ENCODE data around the gene TNC. TPM values are rescaled to one million over a fixed set of nuclear protein-coding genes. Genes with fewer than 3 reads are reported as not detected.

TNC gene
- total RNA-seq, 2 donors from 2014 or later: 4.3 to 54.5 TPM

DNA sequence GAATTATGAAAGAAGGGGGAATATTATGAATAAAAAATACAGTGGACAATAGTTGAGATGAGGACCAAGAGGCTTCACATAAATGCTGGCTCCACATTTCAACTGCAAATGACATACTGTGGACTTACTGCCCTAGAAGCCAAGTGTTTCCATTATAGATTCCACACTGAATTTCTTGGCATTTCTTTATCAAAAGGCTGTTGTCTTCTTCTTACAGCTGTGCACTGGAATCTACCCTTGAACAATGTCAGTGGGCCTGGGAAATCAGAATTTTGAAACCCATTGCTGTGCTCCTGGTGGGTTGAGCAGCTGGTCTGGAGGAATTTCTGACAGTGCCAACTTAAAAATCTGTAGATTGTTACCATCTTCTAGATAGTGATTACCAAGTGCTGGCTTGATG, 49.9 kb downstream of the TNC start:
- ATAC-seq (no peak), DNase-seq (no peak)
- intact Hi-C loops (cut with DNase I): no loop called here

GRCh38 chr9:115063058-115063845, 54.7 kb downstream of the TNC start:
- ATAC-seq (peak in 1 of 2 donors; percentile 44), DNase-seq (no peak)
- intact Hi-C loops (cut with DNase I): no loop called here

GRCh38 chr9:115058684-115059315, 59.2 kb downstream of the TNC start:
- no peak for DNase-seq
- intact Hi-C loops (cut with DNase I): no loop called here
- peak; percentile 55 to 88 for ATAC-seq

- no peak for ATAC-seq
- intact Hi-C loops (cut with DNase I): no loop called here
- no peak for DNase-seq
Measured at GRCh38 chr9:115058175-115058574, 59.8 kb downstream of the TNC start.

DNA sequence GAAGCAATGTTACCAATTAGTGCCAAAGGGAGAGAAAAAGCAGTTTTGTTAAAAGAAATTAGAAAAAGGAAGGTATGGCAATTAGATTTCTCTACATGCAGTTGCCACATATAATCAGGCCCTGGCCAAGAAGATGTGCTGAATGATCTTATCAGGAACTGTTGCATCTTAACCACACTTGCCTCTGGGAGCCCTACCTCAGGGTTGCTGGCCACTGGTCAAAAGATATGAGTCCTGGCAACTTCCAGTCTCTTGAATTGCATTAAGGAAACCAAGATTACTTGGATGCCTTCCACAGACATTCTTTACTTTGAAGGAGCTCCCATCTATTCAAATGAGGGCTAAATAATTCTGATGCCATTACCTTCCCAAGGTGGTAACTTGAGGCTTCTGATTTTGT, 60.4 kb downstream of the TNC start:
- intact Hi-C loops (cut with DNase I): no loop called here
- no peak for DNase-seq
- ATAC-seq: peak in 1 of 2 donors; percentile 69

DNA sequence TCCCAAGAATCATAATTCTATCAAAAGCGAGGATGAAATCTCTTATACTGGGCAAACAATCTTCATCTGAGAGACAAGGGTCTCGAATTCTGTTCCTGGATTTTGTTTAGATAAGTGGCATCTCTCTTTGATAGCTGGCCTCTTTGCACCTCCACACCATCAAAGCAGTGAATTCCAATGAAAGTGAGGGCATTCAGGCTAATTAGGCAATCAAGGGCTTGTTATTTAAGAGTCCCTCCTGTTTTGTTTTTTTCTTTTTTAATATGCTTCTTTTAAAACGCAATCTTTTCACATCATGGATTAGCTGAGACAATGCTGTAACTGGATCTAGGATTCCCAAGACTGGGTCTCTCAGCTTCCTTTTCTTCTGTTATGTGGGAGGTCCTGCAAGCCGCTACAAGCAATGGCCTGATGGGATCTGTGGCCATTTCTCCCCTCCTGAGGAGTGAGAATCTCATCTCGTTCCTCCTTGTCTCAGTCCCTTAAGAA, 67.9 kb downstream of the TNC start:
- ATAC-seq: no peak
- DNase-seq: no peak
- intact Hi-C loops (cut with DNase I): no loop called here

GRCh38 chr9:115046824-115047223, 71.1 kb downstream of the TNC start:
- ATAC-seq (no peak), DNase-seq (no peak)
- intact Hi-C loops (cut with DNase I): no loop called here

DNA sequence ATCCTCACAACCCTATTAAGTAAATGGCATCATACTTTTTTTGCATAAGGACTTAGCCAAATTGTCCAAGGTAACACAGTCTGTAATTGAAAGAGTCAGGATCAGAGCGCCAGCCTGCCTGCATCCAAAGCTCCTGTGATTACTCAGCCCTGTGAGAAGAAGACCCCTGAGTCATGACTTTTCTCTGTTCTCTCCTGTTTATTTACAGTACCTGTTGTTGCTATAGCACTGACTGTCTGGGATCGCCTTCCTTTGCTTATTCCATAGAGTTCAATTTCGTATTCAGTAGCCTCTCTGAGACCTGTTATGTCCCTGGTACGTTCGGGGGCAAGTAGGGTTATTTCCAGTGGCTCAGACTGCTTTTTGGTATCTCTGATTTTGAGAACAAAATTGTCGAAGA, 71.8 kb downstream of the TNC start:
- intact Hi-C loops (cut with DNase I): no loop called here
- DNase-seq (no peak), ATAC-seq (no peak)

- intact Hi-C loops (cut with DNase I): no loop called here
- DNase-seq (no peak), ATAC-seq (no peak)
Measured at GRCh38 chr9:115043632-115044031, 74.3 kb downstream of the TNC start.

GRCh38 chr9:115042781-115043509, 75.0 kb downstream of the TNC start:
- intact Hi-C loops (cut with DNase I): no loop called here
- no peak for DNase-seq
- ATAC-seq: peak; percentile 23 to 55

GRCh38 chr9:115039516-115040120, 78.3 kb downstream of the TNC start:
- ATAC-seq: no peak
- intact Hi-C loops (cut with DNase I): no loop called here
- DNase-seq: no peak

GRCh38 chr9:115038178-115038577, 79.8 kb downstream of the TNC start:
- ATAC-seq (no peak), DNase-seq (no peak)
- intact Hi-C loops (cut with DNase I): no loop called here

DNA sequence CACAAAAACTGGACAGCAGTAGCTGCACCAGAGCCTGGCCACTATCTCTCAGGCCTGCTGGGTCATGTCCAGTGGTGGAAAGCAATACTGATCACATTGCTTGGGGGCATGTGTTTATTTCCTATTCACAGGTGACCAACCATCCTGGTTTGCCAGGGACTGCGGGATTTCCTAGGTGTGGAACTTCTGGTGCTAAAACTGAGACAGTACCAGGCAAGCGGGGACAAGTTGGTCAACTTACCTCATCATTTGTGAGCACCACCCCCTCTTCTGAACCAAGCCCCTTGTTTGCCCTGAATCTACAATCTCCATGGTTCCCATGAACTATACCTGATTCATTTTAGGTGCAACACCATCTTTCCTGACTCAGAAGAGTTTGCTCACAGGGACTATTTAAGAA, 81.3 kb downstream of the TNC start:
- DNase-seq (no peak), ATAC-seq (no peak)
- intact Hi-C loops (cut with DNase I): no loop called here

DNA sequence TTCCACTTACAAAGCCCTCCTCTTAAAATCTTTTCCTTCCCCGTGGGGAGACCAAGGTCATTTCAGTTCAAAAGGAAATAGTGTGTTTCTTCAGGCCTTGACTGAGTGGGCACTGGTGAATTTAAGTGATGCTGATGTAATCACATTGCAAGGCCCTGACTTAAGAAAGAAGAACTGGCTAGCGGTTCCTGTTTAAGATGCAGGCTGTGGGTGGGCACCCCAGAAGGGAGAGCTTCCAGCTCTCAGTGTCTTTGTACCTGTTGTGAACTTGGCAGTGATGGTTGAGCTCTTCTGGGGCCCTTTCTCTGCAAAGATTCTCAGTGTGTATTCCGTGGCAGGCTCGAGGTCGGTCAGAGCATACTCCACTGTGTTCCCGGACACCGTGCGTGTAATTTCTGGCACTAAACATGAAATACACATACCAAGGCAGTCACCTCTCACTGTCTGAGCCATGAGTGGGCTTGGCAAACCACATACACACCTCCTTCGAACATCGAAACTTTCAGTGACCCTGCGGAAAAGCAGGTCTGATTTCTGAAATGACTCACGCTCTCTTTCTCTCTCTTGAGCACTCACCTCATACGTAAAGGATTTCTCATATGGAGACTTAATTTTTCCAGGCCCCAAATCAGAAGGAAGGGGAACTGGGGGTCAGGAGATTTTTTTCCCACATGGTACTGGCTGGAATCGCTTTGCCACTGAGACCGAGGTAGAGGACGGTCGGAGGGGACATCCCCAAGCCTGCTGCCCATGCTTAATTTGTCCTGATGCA, 81.9 kb downstream of the TNC start:
- no peak for DNase-seq
- ATAC-seq: peak; percentile 70
- intact Hi-C loops (cut with DNase I): no loop called here

GRCh38 chr9:115034801-115035200, 83.2 kb downstream of the TNC start:
- DNase-seq (no peak), ATAC-seq (peak in 1 of 2 donors; percentile 55)
- intact Hi-C loops (cut with DNase I): no loop called here

DNA sequence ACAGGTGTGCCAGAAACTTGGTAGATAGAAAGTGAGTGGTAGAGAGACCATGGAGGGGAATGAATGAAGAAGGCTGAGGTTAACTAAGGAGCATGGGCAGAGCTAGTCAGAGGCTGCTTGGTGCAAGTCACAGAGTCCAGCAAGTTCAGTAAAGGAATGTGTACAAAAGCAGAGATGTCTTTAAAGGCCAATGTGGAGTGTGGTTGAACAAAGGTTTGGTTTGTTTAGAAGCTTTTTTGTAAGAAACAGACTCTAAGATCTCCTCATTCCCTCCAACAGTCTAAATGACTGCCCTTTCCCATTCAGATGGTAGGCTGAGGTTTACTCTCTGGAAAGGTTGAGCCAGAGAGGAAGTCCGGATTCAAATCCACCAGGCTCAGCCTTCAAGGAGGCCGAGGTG, 84.2 kb downstream of the TNC start:
- DNase-seq (no peak), ATAC-seq (no peak)
- intact Hi-C loops (cut with DNase I): no loop called here

DNA sequence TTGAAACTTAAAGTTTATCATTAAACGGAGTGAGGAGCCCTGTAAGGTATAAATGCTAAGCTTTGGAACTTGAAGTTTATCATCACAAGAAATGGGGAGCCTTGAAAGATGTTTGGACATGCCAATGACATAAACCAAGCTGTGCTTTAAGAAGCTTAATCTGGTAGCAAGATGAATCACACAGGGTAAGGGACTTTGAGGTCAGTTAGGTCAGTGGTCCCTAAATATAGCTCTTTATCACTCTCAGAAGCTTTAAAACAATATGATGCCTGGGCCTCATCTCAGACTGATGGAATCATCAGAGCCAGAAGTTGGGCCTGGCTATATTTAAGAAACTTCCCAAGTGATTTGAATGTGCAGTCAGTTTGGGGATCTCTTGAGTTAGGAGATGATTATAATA, 85.7 kb downstream of the TNC start:
- intact Hi-C loops (cut with DNase I): no loop called here
- no peak for ATAC-seq
- no peak for DNase-seq

GRCh38 chr9:115030006-115030405, 88.0 kb downstream of the TNC start:
- ATAC-seq (no peak), DNase-seq (no peak)
- intact Hi-C loops (cut with DNase I): no loop called here

- DNase-seq (no peak), ATAC-seq (no peak)
- intact Hi-C loops (cut with DNase I): no loop called here
Measured at GRCh38 chr9:115025721-115026120, 92.2 kb downstream of the TNC start.

Data from left cardiac atrium (tissue), 4 donors.